Stimulated activated CD4-positive, alpha-beta T cell treated with anti-CD3 and anti-CD28 coated beads, Interleukin-12 subunit alpha, Interleukin-12 subunit beta, amount 100 ng/mL, for 4 hours (primary cell): ENCODE measurements around the gene EN1.

Source experiments
- DNase-seq: peaks from one replicate; pipeline ENCODE4 v3.0.0-alpha.2; 2020

The EN1 gene

GRCh38 chr2:118816669-118817068 lies 30.8 kb downstream of the EN1 start:
- no peak for DNase-seq

GRCh38 chr2:118815731-118816130 lies 31.7 kb downstream of the EN1 start:
- no peak for DNase-seq

GRCh38 chr2:118815314-118815713 lies 32.1 kb downstream of the EN1 start:
- DNase-seq = no peak

- no peak for DNase-seq
Measured at GRCh38 chr2:118814368-118814767, 33.1 kb downstream of the EN1 start.

- no peak for DNase-seq
Measured at GRCh38 chr2:118813601-118814339, 33.7 kb downstream of the EN1 start.

GRCh38 chr2:118813111-118813510 lies 34.3 kb downstream of the EN1 start:
- no peak for DNase-seq

GRCh38 chr2:118812552-118812951 lies 34.9 kb downstream of the EN1 start:
- DNase-seq = no peak

- no peak for DNase-seq
Measured at GRCh38 chr2:118811514-118812115, 35.8 kb downstream of the EN1 start.

GRCh38 chr2:118810766-118811165 lies 36.7 kb downstream of the EN1 start:
- DNase-seq = no peak

GRCh38 chr2:118808429-118808809 lies 39.0 kb downstream of the EN1 start:
- DNase-seq = no peak

- no peak for DNase-seq
Measured at GRCh38 chr2:118807668-118808428, 39.6 kb downstream of the EN1 start.

- DNase-seq = no peak
Measured at GRCh38 chr2:118806797-118807667, 40.4 kb downstream of the EN1 start.

GRCh38 chr2:118805064-118805690 lies 42.3 kb downstream of the EN1 start:
- DNase-seq = no peak

GRCh38 chr2:118803012-118803411 lies 44.4 kb downstream of the EN1 start:
- no peak for DNase-seq

- DNase-seq = no peak
Measured at GRCh38 chr2:118801151-118801550, 46.3 kb downstream of the EN1 start.

GRCh38 chr2:118800736-118801135 lies 46.7 kb downstream of the EN1 start:
- DNase-seq = no peak

GRCh38 chr2:118794546-118794945 lies 52.9 kb downstream of the EN1 start:
- DNase-seq = no peak
